SK-N-SH (cell line): Measurements from ENCODE around the gene CAPRIN2. TPM values are rescaled to one million over a fixed set of nuclear protein-coding genes. Genes with fewer than 3 reads are reported as not detected.

ENCODE experiments used
- CTCF ChIA-PET: fragments of 300-600, 350-600 bp; formaldehyde crosslinking; extraction: SDS; loops from one replicate; lab custom pipeline; 2021; lab: Yijun Ruan, JAX
- POLR2A ChIA-PET: fragments of 350-600 bp; sonication (Branson Sonifier 250); formaldehyde crosslinking; extraction: SDS; loops from one replicate; lab custom pipeline; 2020; ENCODE audit warnings: antibody characterized with exemption, inconsistent platforms; lab: Yijun Ruan, JAX
- DNase-seq: peaks from one replicate; pipeline ENCODE4 v3.0.0; 2012
- H2AFZ ChIP-seq: fragments of 200-600 bp; sonication (generic); 2 replicates; pipeline ENCODE4 v1.8.1; 2016; ENCODE audit warnings: antibody characterized with exemption, mild to moderate bottlenecking, low read depth
- H3F3A ChIP-seq: fragments of 200-600 bp; sonication (generic); replicated peaks from 2 replicates; pipeline ENCODE3; 2016; ENCODE audit warnings: antibody characterized with exemption, mild to moderate bottlenecking; ENCODE audit not compliant: insufficient read depth
- H3K27ac ChIP-seq, 2 experiments: fragments of 200-500 bp in 1 of 2; fragments of 200-600 bp in 1 of 2; sonication (Bioruptor generic) in 1 of 2; sonication (generic), shearing (Covaris generic) in 1 of 2; 2 replicates each; pipeline versions ENCODE4 v1.5.1 to v1.6.1; 2014 to 2016; ENCODE audit warnings: low read depth in 2 of 2, inconsistent platforms in 1 of 2, low read length in 1 of 2, mild to moderate bottlenecking in 1 of 2, mixed read lengths in 1 of 2
- H3K27me3 ChIP-seq: fragments of 200-600 bp; sonication (generic), shearing (Covaris generic); 2 replicates; pipeline ENCODE4 v1.6.1; 2016; ENCODE audit warnings: mixed run types; ENCODE audit not compliant: insufficient read depth
- H3K36me3 ChIP-seq, 2 experiments: fragments of 200-500 bp in 1 of 2; fragments of 200-600 bp in 1 of 2; sonication (Bioruptor generic) in 1 of 2; sonication (generic) in 1 of 2; replicated peaks in 1 of 2; 2 replicates each; pipeline versions ENCODE3 to v1.5.1; 2014 to 2016; ENCODE audit warnings: low read length in 1 of 2, mild to moderate bottlenecking in 1 of 2; ENCODE audit not compliant: insufficient read depth in 2 of 2, control insufficient read depth in 1 of 2
- H3K4me1 ChIP-seq, 2 experiments: fragments of 200-500 bp in 1 of 2; fragments of 200-600 bp in 1 of 2; sonication (Bioruptor generic) in 1 of 2; sonication (generic), shearing (Covaris generic) in 1 of 2; 2 replicates each; pipeline versions ENCODE4 v1.5.1 to v1.6.1; 2014 to 2016; ENCODE audit warnings: low read depth in 1 of 2, low read length in 1 of 2, mixed run types in 1 of 2; ENCODE audit not compliant: insufficient read depth in 2 of 2, control insufficient read depth in 1 of 2
- H3K4me2 ChIP-seq: fragments of 200-600 bp; sonication (generic), shearing (Covaris generic); 2 replicates; pipeline ENCODE4 v1.6.1; 2017; ENCODE audit warnings: mixed run types
- H3K4me3 ChIP-seq, 2 experiments: fragments of 200-500 bp in 1 of 2; fragments of 200-600 bp in 1 of 2; sonication (Bioruptor generic) in 1 of 2; sonication (generic), shearing (Covaris generic) in 1 of 2; 2 replicates each; pipeline versions ENCODE4 v1.5.1 to v1.8.1; 2014 to 2016; ENCODE audit warnings: low read depth in 2 of 2, inconsistent platforms in 1 of 2, low read length in 1 of 2, mild to moderate bottlenecking in 1 of 2, mixed read lengths in 1 of 2, moderate library complexity in 1 of 2
- H3K79me2 ChIP-seq: fragments of 200-600 bp; sonication (generic); 2 replicates; pipeline ENCODE4 v1.8.1; 2017; ENCODE audit warnings: mild to moderate bottlenecking; ENCODE audit not compliant: insufficient read depth
- H3K9ac ChIP-seq: fragments of 200-600 bp; sonication (generic); 2 replicates; pipeline ENCODE4 v1.6.1; 2017; ENCODE audit warnings: mixed run types
- H3K9me2 ChIP-seq: fragments of 200-600 bp; sonication (generic); 2 replicates; pipeline ENCODE4 v1.6.1; 2017; ENCODE audit warnings: mixed run types
- H3K9me3 ChIP-seq: fragments of 200-600 bp; sonication (generic); 2 replicates; pipeline ENCODE4 v1.6.1; 2017; ENCODE audit warnings: mixed run types, mild to moderate bottlenecking, moderate library complexity
- H4K20me1 ChIP-seq: fragments of 200-600 bp; sonication (generic); 2 replicates; pipeline ENCODE4 v1.6.1; 2017; ENCODE audit warnings: mild to moderate bottlenecking, mixed run types; ENCODE audit not compliant: insufficient read depth
- ELF1 ChIP-seq: IDR thresholded peaks from 2 replicates; pipeline ENCODE4 v1.4.0; 2012
- EP300 ChIP-seq, 2 experiments: IDR thresholded peaks; 2 replicates each; pipeline versions ENCODE4 v1.4.0 to v1.6.1; 2012; ENCODE audit warnings: borderline replicate concordance in 1 of 2, low read depth in 1 of 2, low read length in 1 of 2
- FOSL2 ChIP-seq: IDR thresholded peaks from 2 replicates; pipeline ENCODE4 v1.4.0; 2012; ENCODE audit warnings: low read depth, mild to moderate bottlenecking, moderate library complexity, borderline replicate concordance
- FOXM1 ChIP-seq: IDR thresholded peaks from 2 replicates; pipeline ENCODE4 v1.4.0; 2012; ENCODE audit warnings: low read depth, mild to moderate bottlenecking
- GABPA ChIP-seq: IDR thresholded peaks from 2 replicates; pipeline ENCODE4 v1.4.0; 2012; ENCODE audit warnings: low read depth, mild to moderate bottlenecking
- GATA2 ChIP-seq: sonication (generic); formaldehyde crosslinking; IDR thresholded peaks from 2 replicates; pipeline ENCODE4 v1.5.0; 2020; ENCODE audit warnings: mild to moderate bottlenecking, missing genetic modification reagents
- IRF3 ChIP-seq: fragments of 150-350 bp; IDR thresholded peaks from 2 replicates; pipeline ENCODE4 v1.6.1; 2016; ENCODE audit warnings: mild to moderate bottlenecking, low read depth, low read length
- MAX ChIP-seq: IDR thresholded peaks from 2 replicates; pipeline ENCODE4 v1.4.0; 2012; ENCODE audit warnings: low read depth
- RAD21 ChIP-seq: IDR thresholded peaks from 2 replicates; pipeline ENCODE4 v1.6.1; 2012; ENCODE audit warnings: mild to moderate bottlenecking, low read length
- RFX5 ChIP-seq: IDR thresholded peaks from 2 replicates; pipeline ENCODE4 v1.6.1; 2012; ENCODE audit warnings: mild to moderate bottlenecking, improper control_type of control experiment, low read length
- SIN3A ChIP-seq: IDR thresholded peaks from 2 replicates; pipeline ENCODE4 v1.6.1; 2012; ENCODE audit warnings: low read depth, mild to moderate bottlenecking, low read length, moderate library complexity, borderline replicate concordance
- SMC3 ChIP-seq: IDR thresholded peaks from 2 replicates; pipeline ENCODE4 v1.6.1; 2012; ENCODE audit warnings: low read depth, low read length, improper control_type of control experiment
- TCF12 ChIP-seq: IDR thresholded peaks from 2 replicates; pipeline ENCODE4 v1.4.0; 2012
- TEAD4 ChIP-seq: IDR thresholded peaks from 2 replicates; pipeline ENCODE4 v1.4.0; 2012; ENCODE audit warnings: mild to moderate bottlenecking, borderline replicate concordance; ENCODE audit not compliant: insufficient read depth
- WGBS: methylation state at CpG from one replicate; pipeline ENCODE4 v1.1.6; 2017; ENCODE audit warnings: low lambda C conversion rate; 5-methylcytosine and 5-hydroxymethylcytosine counted together
- polyA plus RNA-seq, 3 experiments: library from polyadenylated mRNA; depleted of rRNA; stranded (reverse); fragments of >200 nt; gene quantifications; 2 replicates each; pipeline ENCODE4 v1.2.3, GENCODE V29; 2012

CAPRIN2 gene
- polyA plus RNA-seq, 1 of the 3 experiments (the other 2 are of a cell fraction), result 21.4 TPM

- POLR2A ChIA-PET, result no interaction called here
- Histone ChIP-seq H4K20me1 (no peaks in the 10 kb centered on the region), H3F3A (no peaks in the 10 kb centered on the region), H2AFZ (no peak overlapping the region), H3K9me3 (no peaks in the 10 kb centered on the region; the same call in 1 of the 2 replicates), H3K79me2 (no peaks in the 10 kb centered on the region), H3K9ac (no peak overlapping the region), H3K4me3 (no peak overlapping the region), H3K27ac (no peak overlapping the region), H3K4me1 (no peaks in the 10 kb centered on the region), H3K36me3 (no peaks in the 10 kb centered on the region), H3K4me2 (no peak overlapping the region), H3K27me3 (no peaks in the 10 kb centered on the region), H3K9me2 (no peaks in the 10 kb centered on the region)
- no peak for DNase-seq
- 38% methylated on average over 2 of the region's 2 CpGs for WGBS
- TF ChIP-seq FOXM1, result no peak
- no peak for TF ChIP-seq GABPA
- no peak for TF ChIP-seq EP300 (IDR thresholded peaks at IDR 0.05; ENCODE audit: borderline replicate concordance in 1 of 2, low read depth in 1 of 2, low read length in 1 of 2)
- TF ChIP-seq IRF3, result no peak
- no peak for TF ChIP-seq TCF12
- TF ChIP-seq GATA2 (CRISPR knock-in tag), result no peak
- no peak for TF ChIP-seq SMC3
- TF ChIP-seq RFX5, result no peak
- TF ChIP-seq TEAD4, result no peak
- TF ChIP-seq MAX, result no peak
- TF ChIP-seq RAD21, result no peak
- no peak for TF ChIP-seq SIN3A
- no peak for TF ChIP-seq FOSL2
- CTCF ChIA-PET, result no interaction called here
Observed at GRCh38 chr12:30785630-30786029, 30.9 kb upstream of the CAPRIN2 start.

- H3K79me2 ChIP-seq, result no peaks in the 10 kb centered on the region
- H3K4me1 ChIP-seq, result no peaks in the 10 kb centered on the region
- 16% methylated on average over 1 of the region's 1 CpG for WGBS
- H3K36me3 ChIP-seq, result no peaks in the 10 kb centered on the region
- no peaks in the 10 kb centered on the region; the same call in 1 of the 2 replicates for H3K9me3 ChIP-seq
- H3K4me2 ChIP-seq, result no peak overlapping the region
- POLR2A ChIA-PET, result no interaction called here
- H3F3A ChIP-seq, result no peaks in the 10 kb centered on the region
- H3K9ac ChIP-seq, result no peak overlapping the region
- H4K20me1 ChIP-seq, result no peaks in the 10 kb centered on the region
- H2AFZ ChIP-seq, result no peak overlapping the region
- no peak for TF ChIP-seq SIN3A
- TF ChIP-seq ELF1, result no peak
- no peak overlapping the region for H3K27ac ChIP-seq
- CTCF ChIA-PET, result no interaction called here
- H3K4me3 ChIP-seq, result no peak overlapping the region
- H3K9me2 ChIP-seq, result no peaks in the 10 kb centered on the region
- DNase-seq, result no peak
- no peaks in the 10 kb centered on the region for H3K27me3 ChIP-seq
Observed at GRCh38 chr12:30784508-30784907, 29.8 kb upstream of the CAPRIN2 start.
